Umbilical cord (tissue), 2 donors: ENCODE data around the gene C20orf96. TPM values are rescaled to one million over a fixed set of nuclear protein-coding genes. Genes with fewer than 3 reads are reported as not detected.
"Not testable (repeated sequence)": the region's sequence is repeated elsewhere in the genome, so short reads cannot be mapped to it uniquely, and the experiment has no call there.

ENCODE experiments used
- DNase-seq: peaks from one replicate; pipeline ENCODE4 v3.0.0-alpha.2; 2015; ENCODE audit warnings: low spot score
- total RNA-seq: library from RNA; depleted of rRNA; stranded (reverse); fragments of >200 nt; gene quantifications from one replicate; pipeline ENCODE4 v1.2.3, GENCODE V29; 2014; ENCODE audit warnings: low replicate concordance; ENCODE audit not compliant: insufficient read depth

Gene C20orf96
- total RNA-seq, 1 donor from 2014 or later = not detected

DNA sequence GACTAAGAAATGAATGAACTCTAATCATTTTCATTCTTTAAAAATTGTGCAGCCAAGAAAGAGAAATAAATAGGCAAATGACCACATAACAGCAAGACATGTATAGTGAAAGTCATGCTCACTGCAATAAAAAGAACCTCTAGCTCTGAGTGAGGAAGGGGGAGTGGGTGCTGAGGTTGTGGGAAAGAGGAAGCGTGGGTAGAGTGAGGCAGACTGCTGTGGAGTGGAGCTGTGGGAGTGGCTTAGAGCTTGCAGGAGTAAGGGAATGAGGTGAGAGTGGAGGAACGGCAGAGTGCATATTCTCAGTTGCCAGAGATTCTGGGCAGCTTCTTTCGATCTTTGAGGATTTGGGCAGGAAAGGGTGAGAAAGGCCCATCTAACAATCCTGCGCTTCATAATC is 53.1 kb downstream of the C20orf96 start:
- peak; percentile 28 for DNase-seq

DNA sequence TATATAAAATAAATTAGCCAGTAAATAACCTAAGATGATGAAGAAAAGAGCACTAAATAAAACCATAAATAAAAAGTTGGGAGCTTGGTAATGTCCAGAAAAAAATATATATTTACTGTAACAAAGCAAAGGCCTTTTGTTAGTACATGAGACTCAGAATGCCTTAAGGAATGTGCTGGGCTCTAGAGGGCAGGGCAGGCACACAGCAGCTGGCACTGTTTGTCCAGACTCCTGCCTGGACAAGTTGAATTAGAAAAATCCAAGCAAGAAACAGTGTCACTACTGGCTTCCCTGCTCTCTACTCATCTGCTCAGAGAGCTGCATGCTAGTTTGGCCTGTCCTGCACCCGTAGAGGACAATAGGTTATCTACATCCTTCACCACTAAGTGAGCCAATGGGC is 54.7 kb downstream of the C20orf96 start:
- peak; percentile 8 for DNase-seq

DNA sequence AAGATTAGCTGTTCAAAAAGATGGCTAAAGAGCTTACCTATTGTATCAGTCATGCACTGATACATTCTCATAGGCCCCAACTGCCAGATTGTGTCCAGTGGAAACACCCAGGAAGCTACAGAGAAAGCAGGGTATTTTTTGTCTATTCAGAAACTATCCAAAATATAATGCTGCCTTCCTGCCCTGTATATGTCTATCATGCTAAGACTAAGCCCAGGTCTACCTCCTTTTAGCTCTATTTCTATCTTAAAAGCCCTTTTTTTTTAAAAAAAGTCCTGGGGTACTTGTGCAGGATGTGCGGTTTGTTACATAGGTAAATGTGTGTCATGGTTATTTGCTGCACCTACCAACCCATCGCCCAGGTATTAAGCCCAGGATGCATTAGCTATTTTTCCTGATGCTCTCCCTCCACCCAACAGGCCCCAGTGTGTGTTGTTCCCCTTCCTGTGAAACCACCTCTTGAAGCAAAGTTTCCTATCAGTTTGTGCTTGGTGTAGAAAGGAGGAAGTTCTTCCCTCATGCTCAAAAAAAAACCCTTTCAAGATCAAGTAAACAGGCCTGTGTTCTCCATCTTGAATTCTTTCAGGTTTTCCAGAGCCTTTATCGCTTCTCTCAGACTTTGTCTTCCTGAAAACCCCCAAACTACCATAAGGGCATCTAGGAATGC is 63.0 kb downstream of the C20orf96 start:
- DNase-seq = peak; percentile 2

DNA sequence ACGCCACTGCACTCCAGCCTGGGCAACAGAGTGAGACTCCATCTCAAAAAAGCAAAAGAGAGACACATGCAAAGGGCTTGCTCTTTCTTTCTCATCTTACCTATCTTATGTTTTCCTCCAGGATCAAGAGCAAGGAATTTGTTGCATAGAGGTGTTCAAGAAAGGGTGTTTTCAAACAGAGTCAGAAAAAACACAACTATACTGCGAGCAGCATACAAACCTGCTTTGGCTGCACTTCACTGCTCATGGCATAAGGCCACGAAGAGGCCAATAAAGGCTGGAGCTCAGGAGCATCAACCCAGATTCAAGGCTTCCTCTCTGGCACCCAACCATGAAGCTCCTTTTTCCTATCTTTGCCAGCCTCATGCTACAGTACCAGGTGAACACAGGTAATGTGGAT is 63.6 kb downstream of the C20orf96 start, which contains the start of gene DEFB129:
Gene DEFB129, plus strand, starts transcription at position 301 of the 400 bp plus-strand sequence. Its CDS starts 31 bp downstream, at position 332.
- DNase-seq = no peak

DNA sequence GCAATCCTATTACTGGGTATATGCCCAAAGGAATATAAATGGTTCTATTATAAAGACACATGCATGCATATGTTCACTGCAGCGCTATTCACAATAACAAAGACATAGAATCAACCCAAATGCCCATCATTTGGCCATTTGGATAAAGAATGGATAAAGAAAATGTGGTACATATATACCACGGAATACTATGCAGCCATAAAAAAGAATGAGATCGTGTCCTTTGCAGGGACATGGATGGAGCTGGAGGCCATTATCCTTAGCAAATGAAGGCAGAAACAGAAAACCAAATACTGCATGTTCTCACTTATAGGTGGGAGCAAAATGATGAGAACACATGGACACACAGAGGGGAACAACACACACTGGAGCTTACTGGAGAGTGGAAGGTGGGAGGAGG is 64.7 kb downstream of the C20orf96 start:
- not testable (repeated sequence) for DNase-seq

DNA sequence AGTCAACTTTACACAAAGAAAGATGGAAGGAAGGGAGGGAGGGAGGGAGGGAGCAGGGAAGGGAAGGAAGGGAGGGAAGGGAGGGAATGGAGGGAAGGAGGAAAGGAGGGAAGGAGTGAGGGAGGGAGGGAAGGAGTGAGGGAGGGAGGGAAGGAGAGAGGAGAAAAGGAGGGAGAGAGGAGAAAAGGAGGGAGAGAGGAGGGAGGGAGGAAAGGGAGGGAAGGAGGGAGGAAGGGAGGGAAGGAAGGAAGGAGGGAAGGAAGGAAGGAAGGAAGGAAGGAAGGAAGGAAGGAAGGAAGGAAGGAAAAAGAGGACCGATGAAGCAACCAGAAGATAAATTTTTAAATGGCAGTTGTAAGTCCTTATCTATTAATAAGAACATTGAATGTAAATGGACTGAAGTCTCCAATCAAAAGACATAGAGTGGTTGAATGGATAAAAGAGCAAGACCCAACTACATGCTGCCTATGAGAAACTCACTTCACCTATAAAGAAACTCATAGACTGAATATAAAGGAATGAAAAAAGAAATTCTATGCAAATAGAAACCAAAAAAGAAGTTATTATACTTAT is 69.2 kb downstream of the C20orf96 start:
- DNase-seq = no peak

Other genes starting within 250 kb of the C20orf96 start
- gene DEFB125, start 203.1 kb downstream of the C20orf96 start, total RNA-seq = not detected
- not detected for gene DEFB126, start 148.2 kb downstream of the C20orf96 start, total RNA-seq
- gene DEFB127, start 133.3 kb downstream of the C20orf96 start, total RNA-seq = not detected
- gene DEFB128, start 101.0 kb downstream of the C20orf96 start, total RNA-seq = not detected
- gene DEFB129, start 63.5 kb downstream of the C20orf96 start, total RNA-seq = not detected
- gene DEFB132, start 33.0 kb downstream of the C20orf96 start, total RNA-seq = 2.4 TPM
- gene ZCCHC3, start 6.8 kb upstream of the C20orf96 start, total RNA-seq = 40.0 TPM
- 4.1 TPM for gene SOX12, start 34.8 kb upstream of the C20orf96 start, total RNA-seq
- gene NRSN2, start 56.4 kb upstream of the C20orf96 start, total RNA-seq = 13.2 TPM
- 10.8 TPM for gene TRIB3, start 90.0 kb upstream of the C20orf96 start, total RNA-seq
- 41.2 TPM for gene RBCK1, start 117.5 kb upstream of the C20orf96 start, total RNA-seq
- gene TBC1D20, start 171.8 kb upstream of the C20orf96 start, total RNA-seq = 20.9 TPM